GM18517 (cell line): Measurements from ENCODE around the gene MEOX1.

Source experiments
- ATAC-seq: cut with Tn5 transposase; IDR thresholded peaks from one replicate; pipeline ENCODE4 v1.9.1; 2021; ENCODE audit warnings: mild to moderate bottlenecking, moderate library complexity; ENCODE audit not compliant: unreplicated experiment

Gene MEOX1

GRCh38 chr17:43595466-43595865 is 66.3 kb downstream of the MEOX1 start:
- ATAC-seq, result no peak

DNA sequence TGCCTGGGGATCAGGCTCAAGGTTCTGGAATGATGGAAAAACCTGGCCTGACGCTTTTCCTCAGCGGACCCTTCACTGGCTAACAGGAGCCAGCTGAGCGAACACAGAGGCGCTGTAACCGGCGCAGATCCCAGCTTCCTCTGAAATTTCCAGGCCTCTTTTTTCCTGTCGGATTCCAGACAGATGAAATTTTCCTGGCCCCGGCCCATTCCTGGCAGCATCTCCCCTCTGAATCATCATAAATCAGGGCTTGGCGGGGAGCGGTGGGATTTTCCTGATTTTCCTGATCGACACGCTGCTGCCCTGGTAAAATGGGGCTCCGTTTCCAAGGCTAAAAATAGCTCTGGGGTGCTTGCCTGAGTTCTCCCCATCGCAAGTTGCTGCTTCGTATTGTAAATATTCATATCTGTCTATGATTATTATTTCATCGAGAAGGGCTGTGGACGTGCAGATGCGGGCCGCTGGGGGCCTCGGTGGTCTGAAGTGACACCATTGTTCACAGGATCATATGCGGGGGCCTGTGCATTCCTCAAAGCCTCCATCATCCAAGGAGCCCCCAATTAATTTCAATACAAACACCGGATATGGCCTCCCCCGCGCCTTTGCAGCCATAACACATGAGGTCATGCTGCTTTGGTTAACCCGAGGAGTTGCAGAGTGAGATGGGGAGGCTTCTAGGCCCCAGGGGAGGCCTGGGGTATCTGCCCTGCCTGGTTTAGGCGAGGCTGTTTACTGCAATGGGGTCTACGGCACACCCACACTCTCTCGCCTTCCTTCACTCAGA is 69.8 kb downstream of the MEOX1 start:
- no peak for ATAC-seq

DNA sequence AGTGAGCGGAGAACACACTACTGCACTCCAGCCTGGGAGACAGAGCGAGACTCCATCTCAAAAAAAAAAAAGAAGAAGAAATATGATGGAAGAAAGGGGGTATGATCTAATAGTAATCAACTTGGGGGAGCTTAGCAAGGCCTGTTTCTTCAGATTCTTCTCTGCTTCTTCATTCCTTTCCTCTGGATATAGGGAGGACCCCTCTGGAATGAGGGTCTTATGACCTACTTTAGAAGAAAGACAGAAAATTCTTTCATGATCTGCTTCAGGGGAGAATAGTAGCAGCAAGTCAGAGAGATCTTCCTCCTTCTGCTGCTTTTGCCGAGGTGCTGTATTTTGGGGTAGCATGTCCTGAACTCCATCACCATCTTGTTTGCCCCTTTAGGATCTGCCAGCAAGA is 70.7 kb downstream of the MEOX1 start:
- no peak for ATAC-seq
